Stimulated activated CD4-positive, alpha-beta T cell treated with anti-CD3 and anti-CD28 coated beads, TNF-alpha, amount 100 ng/mL, for 24 hours (primary cell): ENCODE data around the gene ATXN7L3.
"Not testable (repeated sequence)": the region's sequence is repeated elsewhere in the genome, so short reads cannot be mapped to it uniquely, and the experiment has no call there.

Experiments
- DNase-seq, 3 experiments: peaks; one replicate each; pipeline ENCODE4 v3.0.0-alpha.2; 2020; ENCODE audit warnings: low read depth in 3 of 3

ATXN7L3 gene

GRCh38 chr17:44199553-44200477 is at the start of gene ATXN7L3:
TSS of gene ATXN7L3 (minus strand) at chr17:44199884. CDS start at chr17:44198070, 1,814 bp downstream.
- peak; percentile 99 to 100 (median 99) for DNase-seq

- DNase-seq = no peak
These were observed 48.4 kb upstream of the ATXN7L3 start for GRCh38 chr17:44247876-44248736.

- DNase-seq = no peak
These were observed 47.8 kb upstream of the ATXN7L3 start for GRCh38 chr17:44247440-44247841.

- DNase-seq = no peak
These were observed 41.5 kb upstream of the ATXN7L3 start for GRCh38 chr17:44241106-44241624.

- not testable (repeated sequence) for DNase-seq
These were observed 38.2 kb upstream of the ATXN7L3 start for GRCh38 chr17:44237886-44238285.

GRCh38 chr17:44236444-44236991 is 36.8 kb upstream of the ATXN7L3 start:
- no peak for DNase-seq

- DNase-seq = no peak
These were observed 35.9 kb upstream of the ATXN7L3 start for GRCh38 chr17:44235583-44235936.

- DNase-seq = no peak
These were observed 33.9 kb upstream of the ATXN7L3 start for GRCh38 chr17:44233582-44233981.

GRCh38 chr17:44232061-44232460 is 32.4 kb upstream of the ATXN7L3 start:
- DNase-seq = no peak

- DNase-seq = no peak
These were observed 30.5 kb upstream of the ATXN7L3 start for GRCh38 chr17:44230140-44230539.

GRCh38 chr17:44229090-44229489 is 29.4 kb upstream of the ATXN7L3 start:
- no peak for DNase-seq

GRCh38 chr17:44223541-44224071 is 23.9 kb upstream of the ATXN7L3 start:
- DNase-seq = no peak

- DNase-seq = peak in 1 of 3 experiments; percentile 47
These were observed 22.6 kb upstream of the ATXN7L3 start for GRCh38 chr17:44222112-44222869.

GRCh38 chr17:44221862-44222111 is 22.1 kb upstream of the ATXN7L3 start:
- no peak for DNase-seq

- DNase-seq = peak in 2 of 3 experiments; percentile 39 to 63
These were observed 21.6 kb upstream of the ATXN7L3 start for GRCh38 chr17:44221084-44221861.

GRCh38 chr17:44220213-44221083 is 20.8 kb upstream of the ATXN7L3 start:
- peak in 1 of 3 experiments; percentile 51 for DNase-seq

- peak in 2 of 3 experiments; percentile 31 to 55 for DNase-seq
These were observed 20.0 kb upstream of the ATXN7L3 start, which contains the start of gene UBTF for GRCh38 chr17:44219616-44220212. TSS of gene UBTF (minus strand) at chr17:44219675. CDS start at chr17:44218229, 1,446 bp downstream.

GRCh38 chr17:44219108-44219615 is 19.5 kb upstream of the ATXN7L3 start:
- DNase-seq = peak in 2 of 3 experiments; percentile 38 to 64
